HepG2 (cell line): ENCODE measurements around the gene MAP3K14. TPM values are rescaled to one million over a fixed set of nuclear protein-coding genes. Genes with fewer than 3 reads are reported as not detected.

ENCODE experiments used
- ATAC-seq: fragments of 200-7000 bp; cut with Tn5 transposase; 3 replicates; pipeline ENCODE4 v1.9.1; 2020; ENCODE audit warnings: mild to moderate bottlenecking, moderate library complexity
- BruUV-seq: library from RNA; stranded (reverse); fragments of 400-500 nt; replicated peaks from 2 replicates; lab custom pipeline; 2021; lab: Mats Ljungman, UMichigan
- CTCF ChIA-PET: fragments of 300-600 bp; formaldehyde crosslinking; extraction: SDS; loops from one replicate; lab custom pipeline; 2021; ENCODE audit warnings: low total read pairs, inconsistent platforms, low intra/inter-chr PET ratio; lab: Yijun Ruan, JAX
- POLR2A ChIA-PET: fragments of 350-600 bp; sonication (Branson Sonifier 250); formaldehyde crosslinking; loops from one replicate; lab custom pipeline; 2020; ENCODE audit warnings: antibody characterized with exemption, inconsistent platforms; lab: Yijun Ruan, JAX
- DNase-seq: peaks from one replicate; pipeline ENCODE4 v3.0.0-alpha.2; 2015; ENCODE audit warnings: low spot score
- FAIRE-seq: peaks from 3 replicates; lab custom pipeline; 2011; peaks lifted over from hg19 to GRCh38; lab: Jason Lieb, UNC
- H2AFZ ChIP-seq: one replicate; pipeline ENCODE4 v1.6.1; 2011; ENCODE audit warnings: low read length, inconsistent platforms
- H3K27ac ChIP-seq: fragments of 300-600 bp; 3 replicates; pipeline ENCODE4 v1.8.0; 2011; ENCODE audit warnings: mixed run types, mild to moderate bottlenecking, mixed read lengths, low read length, inconsistent platforms; ENCODE audit not compliant: insufficient read depth; ENCODE audit errors: extremely low read length
- H3K27me3 ChIP-seq, 2 experiments: fragments of 200-600 bp in 1 of 2; 2 replicates in 1 of 2; 3 replicates in 1 of 2; pipeline versions ENCODE4 v1.6.0 to v1.8.0; 2011; ENCODE audit warnings: low read length in 2 of 2, mild to moderate bottlenecking in 2 of 2, moderate library complexity in 2 of 2, inconsistent platforms in 1 of 2; ENCODE audit not compliant: insufficient read depth in 2 of 2, control insufficient read depth in 1 of 2
- H3K36me3 ChIP-seq, 2 experiments: fragments of 200-600 bp in 1 of 2; replicated peaks in 1 of 2; 2 replicates in 1 of 2; 3 replicates in 1 of 2; pipeline versions ENCODE4 v1.5.1 to v1.8.0; 2011; ENCODE audit warnings: low read length in 2 of 2, inconsistent platforms in 1 of 2; ENCODE audit not compliant: insufficient read depth in 2 of 2, control insufficient read depth in 1 of 2
- H3K4me1 ChIP-seq: 2 replicates; pipeline ENCODE4 v1.5.1; 2012; ENCODE audit warnings: low read length, inconsistent platforms; ENCODE audit not compliant: insufficient read depth
- H3K4me2 ChIP-seq: 2 replicates; pipeline ENCODE4 v1.6.0; 2011; ENCODE audit warnings: low read depth, low read length, inconsistent platforms
- H3K4me3 ChIP-seq, 3 experiments: fragments of 200-600 bp in 1 of 3; sonication (generic), shearing (Covaris generic) in 1 of 3; replicated peaks in 1 of 3; 2 replicates each; pipeline ENCODE4 v1.5.1; 2011 to 2016; ENCODE audit warnings: low read length in 3 of 3, inconsistent platforms in 2 of 3, low read depth in 2 of 3, mild to moderate bottlenecking in 2 of 3, control low read depth in 1 of 3, mixed read lengths in 1 of 3; ENCODE audit not compliant: insufficient read depth in 1 of 3
- H3K79me2 ChIP-seq: one replicate; pipeline ENCODE4 v1.6.1; 2011; ENCODE audit warnings: low read length, inconsistent platforms; ENCODE audit not compliant: insufficient read depth
- H3K9ac ChIP-seq: 2 replicates; pipeline ENCODE4 v1.6.0; 2011; ENCODE audit warnings: mild to moderate bottlenecking, low read depth, low read length, inconsistent platforms; ENCODE audit not compliant: insufficient read depth
- H3K9me3 ChIP-seq: 2 replicates; pipeline ENCODE4 v1.5.1; 2012; ENCODE audit warnings: mild to moderate bottlenecking, low read length
- H4K20me1 ChIP-seq: 2 replicates; pipeline ENCODE4 v1.6.0; 2011; ENCODE audit warnings: inconsistent platforms, mild to moderate bottlenecking, low read length, moderate library complexity; ENCODE audit not compliant: insufficient read depth
- BCL6 ChIP-seq: IDR thresholded peaks from 2 replicates; pipeline ENCODE4 v1.6.1; 2016; ENCODE audit warnings: missing genetic modification reagents, missing compliant biosample characterization
- MTF2 ChIP-seq: sonication (generic); formaldehyde crosslinking; IDR thresholded peaks from 2 replicates; pipeline ENCODE4 v1.5.0; 2020; ENCODE audit warnings: missing genetic modification reagents, borderline replicate concordance
- PHF8 ChIP-seq: sonication (generic); formaldehyde crosslinking; IDR thresholded peaks from 2 replicates; pipeline ENCODE4 v1.5.0; 2020; ENCODE audit warnings: missing genetic modification reagents
- ZNF18 ChIP-seq: sonication (generic); formaldehyde crosslinking; IDR thresholded peaks from 2 replicates; pipeline ENCODE4 v1.8.0; 2022; ENCODE audit warnings: mild to moderate bottlenecking, missing genetic modification reagents; ENCODE audit not compliant: insufficient replicate concordance
- ZNF318 ChIP-seq: sonication (generic); formaldehyde crosslinking; IDR thresholded peaks from 2 replicates; pipeline ENCODE4 v1.4.0; 2020; ENCODE audit warnings: mild to moderate bottlenecking, missing genetic modification reagents
- ZNF331 ChIP-seq: sonication (generic); formaldehyde crosslinking; IDR thresholded peaks from 2 replicates; pipeline ENCODE4 v1.4.0; 2020; ENCODE audit warnings: missing genetic modification reagents
- ZNF816 ChIP-seq: sonication (generic); formaldehyde crosslinking; IDR thresholded peaks from 2 replicates; pipeline ENCODE4 v1.8.0; 2022; ENCODE audit warnings: missing genetic modification reagents, mild to moderate bottlenecking, borderline replicate concordance
- WGBS: methylation state at CpG from one replicate; pipeline ENCODE4 v1.1.6; 2017; ENCODE audit warnings: low lambda C conversion rate; 5-methylcytosine and 5-hydroxymethylcytosine counted together
- in situ Hi-C: cut with HindIII; loops from 2 replicates; pipeline ENCODE4 v1.10.0; 2017; ENCODE audit warnings: low pct_unique_long_range_greater_than_20kb; ENCODE audit not compliant: extremely low pct_ligation_motif_present
- intact Hi-C: fragments of 100-400 bp; cut with micrococcal nuclease; formaldehyde crosslinking; loops from one replicate; pipeline ENCODE4 v1.10.0; 2022; ENCODE audit not compliant: unreplicated experiment
- polyA plus RNA-seq, 8 experiments: library from polyadenylated mRNA; depleted of rRNA in 3 of 8; stranded (reverse) in 7 of 8; unstranded in 1 of 8; fragments of >200 nt; fragmentation: Illumina TruSeq in 4 of 8; extraction: Trizol in 4 of 8; gene quantifications; 2 replicates each; pipeline versions ENCODE4 v1.2.1 to v1.2.3, GENCODE V29; 2011 to 2016; ENCODE audit warnings: low read depth in 4 of 8, missing spikeins in 1 of 8, mixed read lengths in 1 of 8; ENCODE audit not compliant: insufficient read depth in 1 of 8
- total RNA-seq, 5 experiments: library from RNA; depleted of rRNA; stranded (reverse); fragments of >200 nt; fragmentation: Illumina TruSeq; extraction: Trizol; gene quantifications; 2 replicates each; pipeline ENCODE4 v1.2.3, GENCODE V29; 2016; ENCODE audit warnings: low read depth in 1 of 5
- TF ChIP-seq, protein P1 (sequence below): sonication (generic); formaldehyde crosslinking; IDR thresholded peaks from 2 replicates; pipeline ENCODE4; 2020; ENCODE audit warnings: missing genetic modification reagents, mild to moderate bottlenecking, borderline replicate concordance

The MAP3K14 gene
- total and polyA plus RNA-seq, 2 of the 13 experiments (the other 11 are each of a cell fraction or from before 2014, with no cell fraction given), result 2.6 TPM

DNA sequence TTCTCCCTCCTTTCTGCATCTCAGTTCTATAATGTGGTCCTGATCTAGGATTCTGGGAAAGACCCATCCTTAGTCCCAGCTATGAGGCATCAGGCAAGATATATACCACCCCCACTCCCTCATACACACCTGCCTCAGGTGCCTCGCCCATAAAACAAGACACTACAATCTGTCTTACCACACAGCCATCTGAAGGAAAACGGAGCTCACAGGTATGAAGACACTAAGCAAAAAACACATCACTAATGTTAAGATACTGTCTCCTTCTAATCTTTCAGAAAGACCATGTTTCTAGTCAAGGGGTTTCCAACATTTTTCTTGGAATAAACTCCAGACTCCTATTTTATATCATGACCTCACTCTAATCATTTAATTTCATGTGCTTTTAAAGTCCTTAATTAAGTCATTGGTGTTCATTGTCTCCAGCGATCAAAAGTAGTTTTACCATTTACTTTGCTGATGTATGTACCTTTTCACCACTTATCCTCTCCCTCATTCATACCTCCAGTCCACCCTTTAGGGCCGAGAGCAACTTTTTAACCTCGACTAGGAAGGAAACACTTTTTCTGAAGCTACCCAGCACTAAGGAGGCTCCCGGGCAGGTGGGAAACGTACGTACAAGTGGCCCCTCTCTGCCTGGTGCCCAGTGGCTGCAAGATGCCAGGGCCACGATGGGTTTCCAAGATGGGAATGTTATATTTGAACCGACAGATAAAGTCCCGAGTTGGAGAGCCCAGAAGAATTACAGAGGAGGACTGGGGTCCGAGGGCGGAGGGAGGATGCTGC, 979 bp downstream of the MAP3K14 start:
- H3K4me3 ChIP-seq, result peak overlapping the region; percentile 77 to 90 (median 86)
- WGBS, result 9% methylated on average over 13 of the region's 13 CpGs
- H3K9me3 ChIP-seq, result no peaks in the 10 kb centered on the region
- intact Hi-C loops (loop anchor here (2.0 kb wide), 1 partner anchor 181 kb away; the partner anchor contains the start of gene ACBD4), in situ Hi-C loops (no loop called here)
- peak overlapping the region; percentile 94 for H3K4me2 ChIP-seq
- peaks cover 0 to 23% of the 10 kb centered on the region in 2 experiments; a peak in 1 of 5 replicates for H3K27me3 ChIP-seq
- FAIRE-seq (no peak), ATAC-seq (no peak), DNase-seq (no peak)
- H3K9ac ChIP-seq, result peak overlapping the region; percentile 87
- H3K79me2 ChIP-seq, result peaks cover 47% of the 10 kb centered on the region
- no peaks in the 10 kb centered on the region for H4K20me1 ChIP-seq
- peaks cover 73% of the 10 kb centered on the region for H3K4me1 ChIP-seq
- no peaks in the 10 kb centered on the region for H3K36me3 ChIP-seq
- no peak overlapping the region for H2AFZ ChIP-seq
- BruUV-seq, result TSS peak; percentile 52
- CTCF ChIA-PET, result no interaction called here
- H3K27ac ChIP-seq, result peak overlapping the region; percentile 84
- POLR2A ChIA-PET, result interaction anchor here (0.8 to 4.6 kb wide), 13 partner anchors 8 to 167 kb away, joined by 3 to 28 read pairs (median 7); partner anchors contain the start of genes HEXIM1 and HEXIM2
- TF ChIP-seq ZNF18 (CRISPR knock-in tag), result no peak
- TF ChIP-seq, protein P1, sequence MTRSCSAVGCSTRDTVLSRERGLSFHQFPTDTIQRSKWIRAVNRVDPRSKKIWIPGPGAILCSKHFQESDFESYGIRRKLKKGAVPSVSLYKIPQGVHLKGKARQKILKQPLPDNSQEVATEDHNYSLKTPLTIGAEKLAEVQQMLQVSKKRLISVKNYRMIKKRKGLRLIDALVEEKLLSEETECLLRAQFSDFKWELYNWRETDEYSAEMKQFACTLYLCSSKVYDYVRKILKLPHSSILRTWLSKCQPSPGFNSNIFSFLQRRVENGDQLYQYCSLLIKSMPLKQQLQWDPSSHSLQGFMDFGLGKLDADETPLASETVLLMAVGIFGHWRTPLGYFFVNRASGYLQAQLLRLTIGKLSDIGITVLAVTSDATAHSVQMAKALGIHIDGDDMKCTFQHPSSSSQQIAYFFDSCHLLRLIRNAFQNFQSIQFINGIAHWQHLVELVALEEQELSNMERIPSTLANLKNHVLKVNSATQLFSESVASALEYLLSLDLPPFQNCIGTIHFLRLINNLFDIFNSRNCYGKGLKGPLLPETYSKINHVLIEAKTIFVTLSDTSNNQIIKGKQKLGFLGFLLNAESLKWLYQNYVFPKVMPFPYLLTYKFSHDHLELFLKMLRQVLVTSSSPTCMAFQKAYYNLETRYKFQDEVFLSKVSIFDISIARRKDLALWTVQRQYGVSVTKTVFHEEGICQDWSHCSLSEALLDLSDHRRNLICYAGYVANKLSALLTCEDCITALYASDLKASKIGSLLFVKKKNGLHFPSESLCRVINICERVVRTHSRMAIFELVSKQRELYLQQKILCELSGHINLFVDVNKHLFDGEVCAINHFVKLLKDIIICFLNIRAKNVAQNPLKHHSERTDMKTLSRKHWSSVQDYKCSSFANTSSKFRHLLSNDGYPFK (CRISPR knock-in tag), result no peak
- TF ChIP-seq BCL6 (CRISPR knock-in tag), result no peak
- 0 out of 2 replicates have a peak, but pooled peaks have one; percentile 54 for TF ChIP-seq ZNF816 (CRISPR knock-in tag)
- TF ChIP-seq ZNF318 (CRISPR knock-in tag), result no peak
- TF ChIP-seq ZNF331 (CRISPR knock-in tag), result 0 out of 2 replicates have a peak, but pooled peaks have one; percentile 2
- 0 out of 2 replicates have a peak, but pooled peaks have one; percentile 18 for TF ChIP-seq MTF2 (CRISPR knock-in tag)
- no peak for TF ChIP-seq PHF8 (CRISPR knock-in tag)
